NAMALWA (cell line): ENCODE results near the gene TRIM9.

Experiments used
- DNase-seq: peaks from one replicate; pipeline ENCODE4 v3.0.0-alpha.2; 2015; ENCODE audit warnings: low spot score

Gene TRIM9

DNA sequence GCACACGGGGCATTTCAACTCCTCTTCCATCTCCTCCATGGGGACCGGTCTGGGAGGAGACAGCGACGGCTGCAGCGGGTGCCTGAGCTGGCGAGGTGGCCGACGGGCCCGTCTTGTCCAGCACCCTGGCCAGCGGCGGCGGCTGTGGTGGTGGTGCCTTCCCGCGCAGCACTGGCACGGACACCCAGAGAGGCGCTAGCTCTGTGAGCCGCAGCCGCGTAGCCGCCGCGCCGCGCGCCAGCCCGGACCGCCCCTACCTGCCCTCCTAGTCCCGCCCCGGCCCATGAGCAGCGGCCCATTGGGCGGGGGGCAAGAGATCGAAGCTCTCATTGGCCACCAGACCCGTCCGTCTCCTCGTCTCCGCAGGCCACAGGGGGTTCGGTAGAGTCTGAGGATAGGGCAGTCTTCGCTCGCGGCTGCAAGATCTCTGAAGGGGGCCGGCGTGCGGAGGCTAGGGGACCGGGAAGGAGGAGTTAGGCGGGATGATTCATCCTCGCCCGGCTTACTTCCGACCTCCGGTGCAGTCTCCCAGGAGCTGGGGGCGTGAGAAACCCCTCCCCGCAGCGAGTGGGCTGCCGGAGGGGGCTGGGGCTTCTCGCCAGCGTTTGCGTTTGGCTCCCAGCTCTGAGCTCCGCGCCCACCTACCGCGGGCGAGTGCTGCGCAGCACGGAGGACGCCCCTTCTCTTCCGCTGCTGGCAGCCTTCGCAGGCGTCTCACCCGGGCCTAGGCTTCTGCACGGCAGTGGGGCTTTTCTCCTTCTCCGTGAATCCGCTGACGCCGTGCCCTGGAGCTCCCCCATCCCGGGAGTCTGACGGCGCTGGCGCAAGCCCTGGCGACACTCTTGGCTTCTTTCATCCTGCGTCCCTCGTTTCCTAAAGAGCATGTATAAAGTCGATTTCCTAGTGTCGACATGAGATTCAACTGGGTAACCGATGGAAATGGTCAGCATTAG is at the start of gene TRIM9:
Gene TRIM9, minus strand, starts transcription at position 205 of the 953 bp plus-strand sequence. Its CDS starts 166 bp downstream, at position 39.
- peak; percentile 92 for DNase-seq

DNA sequence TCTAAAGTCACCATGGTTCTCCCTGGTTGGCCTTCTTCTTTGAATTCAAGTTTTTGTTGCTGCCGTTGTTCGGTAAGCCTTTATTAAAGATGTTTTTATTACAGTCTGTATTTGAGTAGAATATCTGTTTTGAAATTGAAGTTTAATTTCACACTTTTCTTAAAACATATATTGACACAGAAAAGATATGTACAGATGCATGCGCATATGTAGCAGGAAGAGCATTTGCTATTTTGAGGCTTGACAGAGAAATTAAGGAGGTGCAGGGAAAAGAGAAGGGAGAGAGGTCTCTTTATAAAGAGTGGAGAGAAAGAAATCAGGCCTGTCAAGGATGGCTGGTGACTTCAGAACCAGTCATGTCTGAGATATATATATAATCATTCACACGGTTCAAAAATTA is 46.0 kb upstream of the TRIM9 start:
- no peak for DNase-seq

DNA sequence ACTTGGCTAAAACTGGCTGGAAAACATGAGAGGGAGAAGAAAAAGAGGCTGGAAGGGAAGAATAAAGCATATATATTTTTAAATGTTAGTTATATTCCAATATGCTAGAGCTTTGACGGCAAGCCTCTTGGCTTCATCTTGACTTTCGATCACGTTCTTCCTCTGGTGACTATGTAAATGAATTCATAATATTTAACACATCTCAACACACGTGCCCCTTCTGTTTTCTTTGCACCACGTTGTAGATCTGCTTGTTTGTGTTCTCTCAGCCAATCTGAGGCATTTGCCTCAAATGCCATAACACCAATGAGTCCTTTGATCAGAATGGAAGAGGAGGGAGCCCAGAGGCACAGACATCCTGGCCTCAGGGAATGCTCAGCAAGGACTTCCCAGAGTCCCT is 45.4 kb upstream of the TRIM9 start:
- DNase-seq: no peak

DNA sequence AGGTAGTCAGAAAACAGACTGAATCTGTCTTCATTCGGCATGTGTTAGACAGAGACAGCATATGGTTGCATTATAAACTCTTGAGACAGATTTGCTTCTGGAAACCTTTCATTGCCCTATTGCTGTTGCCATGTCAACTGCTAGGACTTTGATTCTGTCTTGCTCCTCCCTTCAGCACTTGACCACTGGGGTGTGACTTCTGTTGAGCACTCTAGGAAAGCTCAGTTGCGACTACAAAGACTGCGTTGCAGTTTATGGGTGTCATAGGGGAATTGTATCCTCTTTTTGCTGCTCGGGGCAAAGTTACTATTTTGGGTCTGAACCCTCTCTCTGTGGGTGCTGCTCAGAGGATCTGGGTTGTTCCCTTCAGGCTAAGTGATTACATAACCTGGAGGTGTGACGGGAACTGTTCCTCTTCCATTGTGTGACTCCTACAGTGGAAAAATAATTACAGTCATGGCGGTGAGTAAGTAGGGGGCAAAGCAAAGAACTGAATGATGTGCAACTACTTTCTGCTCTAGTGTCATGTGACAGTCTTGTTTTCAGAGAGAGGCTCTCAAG is 44.3 kb upstream of the TRIM9 start:
- no peak for DNase-seq

DNA sequence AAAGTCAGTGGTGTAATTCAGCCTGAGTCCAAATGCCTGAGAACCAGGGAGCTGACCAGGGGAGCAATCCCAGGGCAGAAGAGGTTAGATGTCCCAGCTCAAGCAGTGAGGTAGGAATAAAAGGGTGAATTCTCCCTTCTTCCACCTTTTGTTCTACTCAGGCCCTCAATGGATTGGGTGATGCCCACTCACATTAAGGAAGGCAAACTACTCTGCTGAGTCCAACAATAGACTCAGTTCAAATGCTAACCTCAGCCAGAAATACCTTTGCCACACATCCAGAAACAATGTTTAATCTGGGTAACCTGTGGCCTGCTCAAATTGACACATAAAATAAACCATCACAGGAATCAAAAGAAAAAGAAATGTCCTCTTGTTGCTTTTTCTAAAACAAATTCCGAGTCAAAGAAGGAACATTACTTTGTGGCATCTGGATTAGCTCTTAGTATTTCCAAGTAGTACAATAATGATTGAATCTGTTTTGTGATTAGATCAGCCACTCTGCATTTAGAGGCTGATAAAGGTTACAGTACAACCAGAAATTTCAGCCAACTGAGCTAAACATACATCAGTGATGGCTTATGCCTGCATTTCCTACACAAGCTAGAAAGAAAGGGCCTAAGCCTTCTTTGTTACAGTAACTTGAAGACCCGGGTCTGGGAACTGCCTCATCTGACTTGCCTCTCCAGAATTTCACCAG is 43.6 kb upstream of the TRIM9 start:
- no peak for DNase-seq

DNA sequence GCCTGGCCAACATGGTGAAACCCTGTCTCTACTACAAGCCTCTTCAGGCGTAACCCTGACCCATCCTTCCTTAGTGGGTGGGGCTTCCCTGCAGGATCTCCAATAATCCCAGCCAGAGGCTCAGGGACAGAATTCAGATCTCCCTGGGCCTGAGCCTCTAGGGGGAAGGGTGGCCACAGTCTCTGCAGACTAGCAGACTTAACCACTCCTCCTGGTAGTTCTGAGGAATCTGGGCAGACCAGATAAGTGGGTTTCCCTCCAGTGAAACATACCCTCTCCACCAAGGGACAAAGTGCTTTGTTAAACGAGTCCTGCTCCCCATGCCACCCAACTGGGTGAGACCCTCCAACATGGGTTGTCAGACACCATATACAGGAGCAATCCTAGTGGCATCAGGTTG is 36.6 kb upstream of the TRIM9 start:
- DNase-seq: no peak

DNA sequence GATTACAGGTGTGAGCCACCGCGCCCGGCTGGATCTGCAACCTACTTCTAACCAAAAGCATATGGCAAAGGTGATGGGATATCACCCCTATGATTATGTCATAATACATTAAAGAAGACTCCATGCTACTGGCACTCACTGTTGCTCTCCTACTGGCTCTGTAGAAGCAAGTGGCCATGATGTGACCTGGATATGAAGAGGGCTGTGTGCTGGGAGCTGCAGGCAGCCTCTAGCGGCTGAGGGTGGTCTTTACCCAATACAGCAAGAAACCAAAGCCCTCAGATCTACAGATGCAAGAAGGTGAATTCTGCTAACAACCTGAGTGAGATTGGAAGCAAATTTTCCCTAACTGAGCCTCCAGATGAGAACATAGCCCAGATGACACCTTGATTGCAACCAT is 34.2 kb upstream of the TRIM9 start:
- peak; percentile 1 for DNase-seq

DNA sequence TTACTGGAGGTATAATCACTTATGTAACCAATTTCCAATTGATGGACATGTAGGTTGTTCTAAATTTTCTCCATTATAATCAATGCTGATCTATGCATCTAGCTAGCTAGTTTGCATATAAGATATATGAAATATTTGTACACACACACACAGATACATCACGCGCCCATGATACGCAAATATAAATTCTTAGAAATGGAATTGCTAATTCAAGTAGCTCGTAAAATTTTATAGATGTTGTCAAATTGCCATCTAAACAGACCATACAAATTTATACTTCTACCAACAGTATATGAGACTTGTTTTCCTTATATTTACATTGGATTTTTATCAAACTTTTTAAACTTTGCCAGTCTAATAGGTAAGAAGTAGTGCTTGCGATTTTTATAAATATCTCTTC is 29.1 kb upstream of the TRIM9 start:
- no peak for DNase-seq

DNA sequence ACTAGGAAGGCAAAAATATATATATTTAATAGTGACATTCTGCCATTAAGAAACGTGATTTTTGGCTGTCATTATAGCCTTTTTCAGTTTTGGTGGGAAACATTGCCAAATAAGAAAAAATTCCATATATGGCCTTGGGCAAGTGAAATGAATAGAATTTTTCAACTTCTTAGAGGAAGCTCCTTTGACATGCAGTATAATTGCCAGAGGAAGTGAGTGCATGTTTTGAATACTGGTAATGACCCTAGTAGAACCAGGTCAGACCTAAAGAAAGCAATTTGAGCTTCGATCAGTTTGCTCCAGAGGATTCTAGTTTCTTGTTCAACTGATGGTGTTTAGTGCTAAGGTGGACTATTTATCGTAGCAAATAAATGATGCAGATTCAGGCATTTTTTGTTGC is 26.2 kb upstream of the TRIM9 start:
- no peak for DNase-seq

DNA sequence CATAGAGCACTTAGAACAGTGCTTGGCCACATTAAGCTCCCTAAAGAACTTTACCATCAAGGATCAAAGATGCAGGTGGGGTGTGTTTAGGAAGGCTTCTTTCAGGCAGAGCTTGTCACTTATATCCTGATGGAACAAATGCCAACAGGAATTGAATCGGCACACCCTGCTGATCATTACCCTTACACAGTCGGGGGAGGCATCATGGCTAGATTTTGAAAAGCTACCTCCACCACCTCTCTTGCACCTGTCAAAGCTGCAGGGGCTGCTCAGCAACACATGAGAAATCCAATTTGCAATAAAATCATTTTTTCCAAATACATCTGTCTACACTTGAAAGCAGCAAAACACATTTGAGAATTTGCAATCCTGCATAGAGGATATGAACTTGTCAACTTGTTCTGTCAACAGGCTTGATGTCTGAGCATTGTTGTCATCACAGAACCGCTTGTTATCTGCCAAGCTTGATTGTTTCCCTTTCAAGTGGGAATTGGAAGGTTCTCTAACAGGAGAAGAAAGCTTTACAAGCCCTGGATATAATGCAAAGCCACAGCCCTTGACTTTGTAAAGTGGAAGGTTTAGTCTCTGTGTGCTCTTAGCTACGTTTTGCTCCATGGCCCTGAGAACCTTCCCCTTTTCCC is 24.6 kb upstream of the TRIM9 start:
- DNase-seq: no peak

DNA sequence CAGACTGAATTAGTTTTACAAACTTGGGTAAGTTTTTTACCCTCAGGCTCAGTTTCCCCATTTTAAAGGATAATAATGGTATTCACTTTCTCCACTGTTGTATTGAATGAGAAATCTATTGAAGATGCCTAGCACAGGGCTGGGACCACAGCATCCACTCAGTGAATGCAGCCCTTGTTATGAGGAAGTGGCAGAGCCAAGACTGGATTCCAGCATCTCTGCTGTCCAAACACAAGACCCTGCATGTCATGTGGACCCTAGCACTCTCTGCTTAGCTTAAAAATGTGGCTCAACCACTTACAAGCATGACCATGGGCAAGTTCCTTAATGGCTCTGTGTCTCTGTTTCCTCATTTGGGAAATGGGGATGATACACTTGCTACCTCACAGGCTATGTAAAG is 24.1 kb upstream of the TRIM9 start:
- no peak for DNase-seq

DNA sequence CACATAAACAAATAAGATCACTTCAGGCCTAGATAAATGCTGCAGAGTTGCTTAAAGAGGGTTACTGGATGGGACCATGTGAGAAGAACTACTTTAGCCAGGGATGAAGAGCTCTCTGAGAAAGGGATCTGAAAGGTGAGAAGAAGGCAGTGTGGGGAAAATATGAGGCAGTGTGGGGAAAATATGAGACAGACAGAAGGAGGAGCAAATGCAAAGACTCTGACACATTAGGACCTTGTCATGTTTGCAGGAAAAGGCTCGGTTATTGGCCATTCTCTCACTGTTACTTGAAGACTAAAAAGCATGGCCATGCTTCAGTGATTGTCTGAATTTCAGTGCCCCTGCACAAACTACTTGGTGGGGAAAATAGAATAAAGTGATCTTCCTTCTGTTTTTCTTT is 22.7 kb upstream of the TRIM9 start:
- no peak for DNase-seq

DNA sequence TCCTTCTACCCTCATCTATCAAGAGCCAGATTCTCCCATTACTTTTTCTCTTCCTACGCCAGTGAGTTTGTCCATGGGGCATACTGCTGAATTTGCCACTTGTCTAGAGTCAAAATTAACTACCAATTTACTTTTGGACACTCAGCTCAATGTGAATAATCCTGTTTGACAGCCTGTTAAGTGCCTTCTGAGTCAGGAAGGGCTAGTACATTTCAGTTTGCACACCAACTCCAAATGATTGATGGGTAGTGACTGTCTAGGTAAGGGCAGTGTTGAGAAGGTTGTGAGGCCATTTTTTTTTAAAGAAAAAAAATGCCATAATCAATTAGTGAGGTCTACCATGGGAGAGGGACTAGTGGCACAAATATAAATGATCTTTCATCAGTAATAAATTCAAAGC is 21.8 kb upstream of the TRIM9 start:
- no peak for DNase-seq

DNA sequence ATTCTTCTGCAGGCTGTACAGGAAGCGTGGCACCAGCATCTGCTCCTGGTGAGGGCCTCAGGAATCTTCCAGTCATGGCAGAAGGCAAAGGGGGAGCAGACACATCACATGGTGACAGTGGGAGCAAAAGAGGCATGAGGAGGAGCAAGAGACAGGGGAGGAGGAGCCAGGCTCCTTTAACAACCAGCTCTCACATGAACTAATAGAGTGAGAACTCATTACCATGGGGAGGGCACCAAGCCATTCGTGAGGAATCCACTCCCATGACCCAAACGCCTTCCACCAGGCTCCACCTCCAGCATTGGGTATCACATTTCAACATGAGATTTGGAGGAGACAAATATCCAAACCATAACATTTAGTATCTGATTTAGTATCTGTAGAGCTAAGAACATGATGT is 14.7 kb upstream of the TRIM9 start:
- DNase-seq: no peak

DNA sequence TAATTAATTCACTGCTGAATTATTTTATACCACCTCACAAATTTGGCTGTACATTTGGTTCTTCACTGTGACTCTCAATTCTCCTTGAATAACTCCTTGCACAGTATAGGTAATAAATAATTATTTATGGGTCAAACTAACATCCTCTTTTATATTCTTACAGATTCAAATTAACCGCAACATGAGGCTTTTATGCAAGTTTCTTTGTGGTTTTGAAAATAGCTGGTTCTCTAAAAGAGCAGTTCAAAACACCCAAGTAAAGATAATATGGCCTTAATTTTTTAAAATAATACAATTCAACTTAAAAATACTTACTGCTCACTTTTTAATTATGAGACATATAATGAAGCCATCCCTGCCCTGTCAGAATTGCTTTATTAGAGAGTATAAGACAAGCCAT is 12.9 kb upstream of the TRIM9 start:
- no peak for DNase-seq

DNA sequence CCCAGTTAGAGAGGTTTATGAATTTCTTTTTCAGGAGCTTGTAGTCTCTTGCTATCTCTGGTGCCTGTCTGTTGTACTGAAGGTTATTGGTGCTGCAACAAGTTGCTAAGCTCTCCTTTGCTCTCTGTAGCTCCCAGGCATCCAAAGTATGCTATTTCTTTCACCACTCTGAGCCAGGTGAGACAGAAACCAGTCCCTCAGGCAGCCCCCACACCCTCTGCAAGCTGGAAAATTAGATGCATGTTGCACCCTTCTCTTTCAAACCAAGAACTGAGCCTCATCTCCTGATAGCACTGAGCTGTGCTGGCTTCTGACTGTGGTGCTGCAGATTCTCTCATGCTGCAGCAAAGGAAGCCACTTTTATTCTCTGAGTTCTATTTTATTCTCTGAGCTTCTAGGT is 9.6 kb upstream of the TRIM9 start:
- DNase-seq: no peak

DNA sequence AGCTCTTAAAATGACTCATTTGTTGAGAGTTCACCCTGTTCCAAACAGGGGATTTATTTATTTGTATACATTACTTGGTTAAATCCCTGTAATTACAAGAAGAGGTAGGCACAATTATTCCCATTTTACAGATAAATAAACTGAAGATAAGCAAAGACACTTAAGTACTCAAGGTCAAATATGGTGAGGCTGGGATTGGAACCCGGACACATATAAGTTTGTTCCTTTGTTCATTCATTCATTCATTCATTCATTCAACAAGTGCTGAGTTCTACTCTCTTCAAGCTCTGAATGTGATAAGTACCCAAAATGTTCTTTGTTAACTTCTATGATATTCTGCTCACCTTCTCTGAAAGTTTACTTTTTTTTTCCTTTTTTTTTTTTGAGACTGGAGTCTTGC is 2.4 kb upstream of the TRIM9 start:
- DNase-seq: no peak

DNA sequence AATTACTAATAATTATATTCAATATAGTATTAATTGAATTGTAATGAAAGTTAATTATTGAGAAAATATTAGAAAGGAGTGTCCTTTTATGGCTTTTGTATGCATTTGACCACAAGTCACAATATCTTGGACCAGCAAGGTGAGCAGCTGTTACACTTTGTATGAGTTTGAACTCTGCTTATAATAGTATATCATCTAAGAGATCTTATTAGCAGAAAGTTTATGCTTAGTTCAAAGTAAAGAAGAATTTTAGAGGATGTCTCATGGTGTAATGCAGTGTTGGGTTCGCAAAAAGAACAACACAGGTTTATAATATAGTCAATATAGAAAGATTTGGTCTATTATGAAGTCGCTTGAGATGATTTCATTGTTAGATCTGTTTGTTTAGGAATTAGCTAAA is 2.0 kb upstream of the TRIM9 start:
- no peak for DNase-seq

DNA sequence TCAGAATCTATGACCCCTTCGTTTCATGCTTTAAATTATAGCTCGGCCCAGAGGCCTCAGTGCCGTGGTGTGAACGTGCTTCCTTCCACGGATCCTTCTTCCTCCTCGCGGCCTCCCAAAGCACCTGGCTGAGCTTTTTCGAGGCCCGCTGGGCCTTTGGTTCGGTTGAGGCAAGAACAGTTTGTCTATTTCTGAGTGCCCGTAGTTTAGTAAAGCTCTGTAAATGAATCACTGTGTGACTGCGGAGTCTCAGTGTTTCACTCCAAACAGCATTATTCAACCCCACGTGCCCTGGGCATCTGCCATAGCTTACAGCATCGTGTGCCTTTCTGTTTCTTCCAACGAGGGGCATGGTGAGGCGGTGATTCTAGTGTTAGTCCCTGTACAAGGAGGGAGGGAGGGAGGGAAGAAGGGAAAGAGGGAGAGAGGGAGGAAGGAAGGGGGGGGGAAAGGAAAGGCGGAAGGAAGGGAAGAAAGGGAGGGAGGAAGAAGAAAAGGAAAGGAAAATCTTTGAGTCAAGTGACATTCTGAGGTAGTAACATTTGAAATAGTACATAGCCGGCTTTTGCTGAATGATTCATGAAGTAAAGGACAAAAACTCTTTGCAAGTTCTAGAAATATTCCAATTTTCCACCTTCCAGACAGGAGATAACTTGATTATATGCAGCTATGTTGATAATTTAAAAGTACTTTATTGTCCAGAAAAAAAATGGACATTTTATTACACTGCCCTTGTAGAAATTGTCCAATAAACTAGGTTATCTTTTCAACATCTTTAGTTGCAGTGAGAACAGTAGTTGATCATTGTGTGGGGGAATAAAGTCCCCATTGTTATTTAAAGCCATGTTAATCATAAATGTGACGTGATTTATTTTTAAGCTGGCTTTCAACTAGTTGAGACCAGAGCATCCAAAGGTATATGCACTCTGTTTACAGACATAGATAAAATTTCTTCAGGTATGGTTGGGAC is 1.2 kb upstream of the TRIM9 start:
- DNase-seq: peak; percentile 4

DNA sequence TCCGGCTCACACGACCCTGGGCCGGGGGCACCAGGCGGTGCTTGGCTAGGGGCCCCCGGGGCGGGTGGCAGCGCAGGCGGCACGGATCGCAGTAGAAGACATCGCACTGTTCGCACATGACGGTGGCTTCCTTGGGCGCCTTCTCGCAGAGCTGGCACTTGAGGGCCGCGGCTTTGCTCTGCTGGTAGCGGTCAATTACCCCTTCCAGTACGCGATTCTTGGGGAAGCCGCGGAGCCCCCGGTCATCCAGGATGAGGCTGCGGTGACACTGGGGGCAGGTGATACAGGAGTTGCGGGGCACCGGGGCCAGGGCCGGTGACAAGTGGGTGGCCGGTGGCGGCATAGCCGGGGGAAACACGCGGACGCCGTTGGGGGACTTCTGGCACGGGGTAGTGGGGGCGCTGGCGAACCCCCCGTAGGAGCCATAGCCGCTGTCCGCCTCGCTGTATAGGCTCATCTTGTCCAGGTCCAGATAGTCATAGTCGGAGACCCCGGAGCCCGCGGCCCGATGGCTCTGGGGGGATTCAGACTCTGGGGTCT is 553 bp downstream of the TRIM9 start:
- no peak for DNase-seq
